ENCODE measurements around the gene ARCN1. TPM values are rescaled to one million over a fixed set of nuclear protein-coding genes. Genes with fewer than 3 reads are reported as not detected.

Gene ARCN1
- total and polyA plus RNA-seq, 2 donors (not counting 3 experiments of a cell fraction or from before 2014, with no cell fraction given), result 172 to 180 TPM

DNA sequence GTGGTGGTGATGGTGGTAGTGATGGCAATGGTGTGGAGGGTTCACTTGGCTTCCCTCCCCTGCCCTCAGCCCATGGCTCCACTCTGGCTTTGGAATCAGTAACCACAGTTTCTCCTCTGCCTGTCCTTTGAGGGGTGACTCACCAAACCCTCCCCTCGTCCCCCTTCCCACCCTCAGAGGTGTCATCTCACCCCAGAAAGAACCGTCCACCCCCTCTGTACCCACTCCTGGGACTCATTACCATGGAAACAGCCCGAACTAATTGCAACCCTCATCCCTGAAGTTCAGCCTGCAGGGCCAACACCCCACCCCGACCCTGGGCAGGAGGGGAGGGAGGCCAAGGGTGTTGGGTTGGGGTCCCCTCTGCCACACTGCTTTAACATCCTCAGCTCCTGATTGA, 61.8 kb downstream of the ARCN1 start:
- no TSS peak for BruUV-seq (replicated peaks)
- no peak overlapping the region for H3K9ac ChIP-seq (replicated peaks; ENCODE audit: extremely low read depth, insufficient read depth, low read length)
- no peak for FAIRE-seq

More for the DNA sequence above, 61.8 kb downstream of the ARCN1 start:
- ChIA-PET POLR2A (no interaction called here), CTCF (interaction anchor here (0.9 to 2.3 kb wide), 2 partner anchors 21 to 26 kb away, joined by 4 to 7 read pairs; partner anchors contain the start of gene PHLDB1)
- H3K9me1 ChIP-seq (replicated peaks; ENCODE audit: control insufficient read depth, extremely low read depth, insufficient read depth, low read length), result no peaks in the 10 kb centered on the region
- no peaks in the 10 kb centered on the region for H3K4me1 ChIP-seq (ENCODE audit: control insufficient read depth, extremely low read depth, insufficient read depth, low read length)
- no peak overlapping the region for H3K4me2 ChIP-seq (ENCODE audit: insufficient read depth, low read length)
- DNase-seq (ENCODE audit: low read depth, low spot score), result no peak
- intact Hi-C loops (cut with micrococcal nuclease) (loop anchor here (2.0 kb wide), 1 partner anchor 23 kb away; no protein-coding TSS in a partner anchor), dilution Hi-C loops (cut with MboI; ENCODE audit: extremely low pct_ligation_motif_present, low sequenced_read_pairs) (no loop called here)
- no peaks in the 10 kb centered on the region for H4K20me1 ChIP-seq (replicated peaks; ENCODE audit: control insufficient read depth, extremely low read depth, insufficient read depth, low read length)
- no peaks in the 10 kb centered on the region for H3K27me3 ChIP-seq (ENCODE audit: control insufficient read depth in 2 of 2, insufficient read depth in 2 of 2, low read length in 2 of 2)
- TF ChIP-seq POLR2A (IDR thresholded peaks at IDR 0.05; ENCODE audit: low read depth, low read length) (no peak), GATA2 (IDR thresholded peaks at IDR 0.05; ENCODE audit: insufficient read depth, insufficient read length, low read depth, low read length) (no peak), FOS (IDR thresholded peaks at IDR 0.05; ENCODE audit: borderline replicate concordance, insufficient read depth, low read length) (no peak), JUN (IDR thresholded peaks at IDR 0.05; ENCODE audit: borderline replicate concordance, insufficient read depth, insufficient read length, low read depth) (no peak), POLR2AphosphoS5 (IDR thresholded peaks at IDR 0.05; ENCODE audit: insufficient read depth, low read depth, low read length) (no peak), MYC (IDR thresholded peaks at IDR 0.05; ENCODE audit: low read depth, low read length) (no peak)
- TF ChIP-seq, protein P1, sequence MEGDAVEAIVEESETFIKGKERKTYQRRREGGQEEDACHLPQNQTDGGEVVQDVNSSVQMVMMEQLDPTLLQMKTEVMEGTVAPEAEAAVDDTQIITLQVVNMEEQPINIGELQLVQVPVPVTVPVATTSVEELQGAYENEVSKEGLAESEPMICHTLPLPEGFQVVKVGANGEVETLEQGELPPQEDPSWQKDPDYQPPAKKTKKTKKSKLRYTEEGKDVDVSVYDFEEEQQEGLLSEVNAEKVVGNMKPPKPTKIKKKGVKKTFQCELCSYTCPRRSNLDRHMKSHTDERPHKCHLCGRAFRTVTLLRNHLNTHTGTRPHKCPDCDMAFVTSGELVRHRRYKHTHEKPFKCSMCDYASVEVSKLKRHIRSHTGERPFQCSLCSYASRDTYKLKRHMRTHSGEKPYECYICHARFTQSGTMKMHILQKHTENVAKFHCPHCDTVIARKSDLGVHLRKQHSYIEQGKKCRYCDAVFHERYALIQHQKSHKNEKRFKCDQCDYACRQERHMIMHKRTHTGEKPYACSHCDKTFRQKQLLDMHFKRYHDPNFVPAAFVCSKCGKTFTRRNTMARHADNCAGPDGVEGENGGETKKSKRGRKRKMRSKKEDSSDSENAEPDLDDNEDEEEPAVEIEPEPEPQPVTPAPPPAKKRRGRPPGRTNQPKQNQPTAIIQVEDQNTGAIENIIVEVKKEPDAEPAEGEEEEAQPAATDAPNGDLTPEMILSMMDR (IDR thresholded peaks at IDR 0.05; ENCODE audit: extremely low read depth in 1 of 2, insufficient read depth in 1 of 2, low read depth in 1 of 2, low read length in 2 of 2), result no peak
- TF ChIP-seq, protein P2, sequence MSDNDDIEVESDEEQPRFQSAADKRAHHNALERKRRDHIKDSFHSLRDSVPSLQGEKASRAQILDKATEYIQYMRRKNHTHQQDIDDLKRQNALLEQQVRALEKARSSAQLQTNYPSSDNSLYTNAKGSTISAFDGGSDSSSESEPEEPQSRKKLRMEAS (IDR thresholded peaks at IDR 0.05; ENCODE audit: insufficient read depth, insufficient read length), result no peak
- no peak overlapping the region for H3K4me3 ChIP-seq (replicated peaks in 1 of 3; ENCODE audit: insufficient read depth in 1 of 3, low read depth in 1 of 3, low read length in 3 of 3)
- H3K27ac ChIP-seq (ENCODE audit: insufficient read depth, low read depth, low read length), result no peak overlapping the region
- H2AFZ ChIP-seq (ENCODE audit: low read depth, low read length), result no peak overlapping the region
- peaks cover 35 to 52% of the 10 kb centered on the region in 2 experiments for H3K36me3 ChIP-seq (ENCODE audit: control insufficient read depth in 2 of 2, extremely low read depth in 1 of 2, insufficient read depth in 2 of 2, low read length in 2 of 2)
- H3K79me2 ChIP-seq (ENCODE audit: control insufficient read depth, insufficient read depth, low read length), result peaks cover 12% of the 10 kb centered on the region
- H3K9me3 ChIP-seq (replicated peaks; ENCODE audit: control insufficient read depth, insufficient read depth, low read length), result no peaks in the 10 kb centered on the region

Measured in endothelial cell of umbilical vein (primary cell).